AG10803 (cell line): ENCODE results near the gene MARK2.
A peak's percentile ranks its signal among the peaks of the same experiment; 100 is the strongest.

Experiments
- DNase-seq: peaks from one replicate; pipeline ENCODE4 v3.0.0; 2010; ENCODE audit warnings: low read depth
- H3K4me3 ChIP-seq: 2 replicates; pipeline ENCODE4 v1.5.1; 2011; ENCODE audit warnings: mild to moderate bottlenecking, low read length, control low read depth
- TF ChIP-seq, protein P1 (sequence below): conservative IDR thresholded peaks from 2 replicates; pipeline ENCODE4 v1.5.1; 2011; ENCODE audit warnings: mild to moderate bottlenecking, low read length, control low read depth, inconsistent platforms

The MARK2 gene

DNA sequence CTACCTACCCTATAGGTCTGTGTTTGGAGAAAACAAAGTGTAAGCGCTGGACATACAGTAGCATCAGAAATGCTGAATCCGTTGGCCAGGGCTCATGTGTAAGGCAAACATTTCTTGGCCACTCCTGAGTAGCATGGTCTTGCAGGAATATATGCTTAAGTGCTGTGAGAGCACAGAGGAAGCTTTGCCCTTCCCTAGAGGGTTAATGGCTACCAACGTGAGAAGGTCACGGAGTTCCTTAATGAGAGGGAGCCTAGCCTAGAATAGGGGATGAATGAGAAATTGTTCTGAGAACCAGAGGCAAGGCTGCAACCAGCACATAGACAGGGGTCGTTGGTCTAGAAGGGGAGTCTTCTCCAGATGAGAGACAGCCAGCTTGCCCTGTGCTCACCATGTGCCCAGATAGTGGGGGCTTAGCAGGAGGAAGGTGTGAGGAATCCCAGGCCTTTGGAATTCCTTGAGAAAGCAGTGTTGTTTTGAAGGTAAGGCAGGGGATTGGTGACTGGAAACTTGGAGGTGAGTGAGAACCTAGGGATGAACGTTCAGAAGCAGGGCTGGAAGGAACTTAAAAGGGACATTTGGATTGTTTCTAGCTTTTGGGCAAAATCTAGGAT, 48.6 kb downstream of the MARK2 start:
- DNase-seq, result no peak
- TF ChIP-seq, protein P1, sequence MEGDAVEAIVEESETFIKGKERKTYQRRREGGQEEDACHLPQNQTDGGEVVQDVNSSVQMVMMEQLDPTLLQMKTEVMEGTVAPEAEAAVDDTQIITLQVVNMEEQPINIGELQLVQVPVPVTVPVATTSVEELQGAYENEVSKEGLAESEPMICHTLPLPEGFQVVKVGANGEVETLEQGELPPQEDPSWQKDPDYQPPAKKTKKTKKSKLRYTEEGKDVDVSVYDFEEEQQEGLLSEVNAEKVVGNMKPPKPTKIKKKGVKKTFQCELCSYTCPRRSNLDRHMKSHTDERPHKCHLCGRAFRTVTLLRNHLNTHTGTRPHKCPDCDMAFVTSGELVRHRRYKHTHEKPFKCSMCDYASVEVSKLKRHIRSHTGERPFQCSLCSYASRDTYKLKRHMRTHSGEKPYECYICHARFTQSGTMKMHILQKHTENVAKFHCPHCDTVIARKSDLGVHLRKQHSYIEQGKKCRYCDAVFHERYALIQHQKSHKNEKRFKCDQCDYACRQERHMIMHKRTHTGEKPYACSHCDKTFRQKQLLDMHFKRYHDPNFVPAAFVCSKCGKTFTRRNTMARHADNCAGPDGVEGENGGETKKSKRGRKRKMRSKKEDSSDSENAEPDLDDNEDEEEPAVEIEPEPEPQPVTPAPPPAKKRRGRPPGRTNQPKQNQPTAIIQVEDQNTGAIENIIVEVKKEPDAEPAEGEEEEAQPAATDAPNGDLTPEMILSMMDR, result no peak
- H3K4me3 ChIP-seq, result no peak overlapping the region

DNA sequence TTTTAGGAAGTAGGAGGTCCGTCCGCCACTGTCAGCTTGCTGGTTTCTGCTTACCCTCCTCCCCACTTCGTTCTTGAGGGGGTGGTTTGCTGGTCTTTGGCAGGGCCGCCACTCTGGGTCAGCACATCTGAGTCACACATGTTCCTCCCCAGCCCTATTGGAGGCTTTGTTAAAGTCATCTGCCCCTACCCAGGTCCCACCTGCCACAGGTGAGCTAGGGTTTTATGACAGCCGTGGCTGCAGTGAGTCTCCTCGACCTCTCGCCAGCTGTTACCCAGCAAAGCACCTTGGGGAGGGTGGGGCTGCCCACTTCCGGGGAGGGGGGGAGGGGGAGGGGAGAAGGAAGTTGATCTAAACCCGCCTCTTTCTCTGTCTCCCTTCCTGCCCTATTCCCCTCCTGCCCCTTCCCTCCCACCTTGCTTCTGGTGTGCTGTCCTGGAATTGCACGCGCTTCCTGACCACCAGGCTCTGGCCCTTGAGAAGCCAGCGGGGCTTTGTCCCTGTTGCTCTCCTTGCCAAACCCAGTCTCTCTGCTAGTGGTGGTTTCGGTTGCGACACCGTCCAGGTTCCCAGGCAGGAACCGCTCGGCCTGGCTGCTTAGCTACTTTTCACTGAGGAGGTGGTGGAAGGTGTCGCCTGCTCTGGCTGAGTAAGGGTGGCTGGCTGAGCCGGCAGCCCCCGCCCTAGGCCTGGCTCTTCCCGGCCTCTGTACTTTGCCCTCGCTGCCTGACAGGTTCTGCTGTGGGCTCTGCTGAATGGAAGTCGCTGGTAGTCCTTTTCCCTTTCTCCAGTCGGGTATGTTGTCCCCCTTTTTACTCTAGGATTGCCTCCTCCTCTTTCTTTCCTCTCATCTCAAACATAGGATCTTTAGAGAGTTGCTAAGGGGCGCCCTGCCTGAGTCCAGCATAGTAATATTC, 49.5 kb downstream of the MARK2 start:
- peak; percentile 64 for DNase-seq
- peak overlapping the region; percentile 13; the same call in 1 of the 2 replicates for H3K4me3 ChIP-seq
- TF ChIP-seq, protein P1, result no peak

DNA sequence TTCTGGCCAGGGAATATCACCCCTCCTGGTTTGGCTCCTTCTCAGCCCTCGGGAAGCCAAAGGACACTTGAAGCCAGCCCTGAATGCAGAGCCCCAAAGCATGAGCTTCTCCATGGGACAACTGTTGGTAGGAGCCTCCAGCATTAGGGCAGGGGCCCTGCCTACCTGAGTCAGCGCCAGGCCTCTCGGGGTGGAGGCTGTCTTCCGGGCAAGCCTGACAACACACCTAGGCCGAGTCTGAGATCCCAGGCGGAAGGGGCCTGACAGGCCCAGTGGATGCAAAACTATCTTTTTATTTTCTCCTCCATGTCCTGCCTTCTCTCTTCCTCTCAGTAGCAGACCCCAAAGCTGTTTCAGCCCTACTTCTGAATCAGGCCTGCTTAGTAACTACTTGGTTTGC, 50.4 kb downstream of the MARK2 start:
- no peak overlapping the region for H3K4me3 ChIP-seq
- no peak for DNase-seq
- TF ChIP-seq, protein P1, result no peak

DNA sequence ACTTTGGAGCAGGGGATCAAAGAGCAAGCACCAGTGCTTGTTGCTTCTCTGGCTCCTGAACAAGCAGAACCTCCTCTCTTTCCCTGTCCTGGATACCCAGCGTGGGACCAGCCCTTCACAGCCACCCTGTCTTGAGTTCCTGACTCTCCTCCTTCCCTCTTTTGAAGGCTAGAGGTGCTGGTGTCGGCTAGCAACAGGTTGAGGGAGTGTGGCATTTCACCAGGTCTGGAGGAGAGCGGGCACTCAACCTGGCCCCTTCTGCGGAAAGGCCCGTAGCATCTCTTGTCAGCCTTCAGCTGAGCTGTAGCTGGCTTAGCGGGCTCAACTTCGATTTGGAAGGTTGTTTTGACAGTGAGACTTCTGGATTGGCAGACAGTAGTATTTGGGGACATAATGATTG, 51.5 kb downstream of the MARK2 start:
- no peak for DNase-seq
- TF ChIP-seq, protein P1, result no peak
- no peak overlapping the region for H3K4me3 ChIP-seq

DNA sequence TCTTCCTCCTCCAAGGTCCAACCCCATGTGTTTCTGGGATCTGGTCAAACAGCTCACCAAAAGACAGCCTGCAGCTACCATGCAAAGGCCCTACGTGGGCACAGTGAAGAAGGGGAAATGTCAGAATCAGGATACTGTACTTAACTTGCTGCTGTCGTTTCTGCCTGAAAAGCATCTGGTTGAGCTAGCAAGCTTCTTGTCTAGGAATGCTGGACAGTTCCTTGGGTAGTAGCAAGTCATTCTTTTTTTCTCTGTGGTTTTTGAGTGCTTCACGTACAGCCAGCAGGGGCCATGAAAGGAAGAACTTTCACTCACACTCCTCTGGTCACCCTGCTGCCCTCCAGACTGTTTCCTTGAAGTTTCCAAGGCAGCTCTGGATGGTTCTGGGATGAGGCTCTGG, 53.3 kb downstream of the MARK2 start:
- DNase-seq, result peak; percentile 53

DNA sequence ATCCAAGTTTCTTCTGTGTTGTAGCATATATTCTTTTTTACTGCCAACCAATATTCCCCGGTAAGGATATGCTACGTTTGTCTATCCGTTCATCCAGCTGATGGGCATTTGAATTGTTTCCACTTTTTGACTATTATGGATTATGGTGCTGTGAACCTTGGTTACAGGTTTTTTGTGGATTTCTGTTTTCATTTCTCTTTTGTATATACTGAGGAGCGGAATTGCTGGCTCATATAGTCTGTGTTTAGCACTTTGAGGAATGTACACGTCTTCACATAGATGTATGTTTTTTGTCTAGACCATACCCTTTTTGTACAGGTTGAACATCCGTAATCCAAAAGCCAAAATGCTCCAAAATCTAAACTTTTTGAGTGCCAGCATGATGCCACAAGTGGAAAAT, 54.4 kb downstream of the MARK2 start:
- TF ChIP-seq, protein P1, result no peak
- H3K4me3 ChIP-seq, result no peak overlapping the region

More for the DNA sequence above, 53.3 kb downstream of the MARK2 start:
- TF ChIP-seq, protein P1, result no peak; the same call in 1 of the 2 replicates
- H3K4me3 ChIP-seq, result no peak overlapping the region

DNA sequence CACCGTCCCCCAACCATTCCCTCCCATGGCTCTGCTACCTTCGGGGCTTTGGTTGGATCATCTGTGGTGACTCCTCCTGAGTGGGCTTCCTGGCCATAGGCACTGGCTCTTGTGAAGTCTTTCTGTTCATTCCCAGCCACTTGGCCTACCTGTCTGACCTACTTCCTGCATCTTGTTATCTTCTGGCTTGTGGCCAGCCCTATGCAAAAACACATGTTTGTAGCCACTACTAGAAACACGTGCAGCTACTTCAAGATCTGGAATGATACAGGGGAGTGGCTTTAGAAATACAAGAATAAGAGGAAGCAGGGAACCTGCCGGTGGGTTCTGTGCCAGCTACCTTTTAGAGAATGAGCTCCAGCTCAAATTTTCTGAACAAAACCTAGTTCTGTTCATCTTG, 57.2 kb downstream of the MARK2 start:
- DNase-seq, result no peak
- TF ChIP-seq, protein P1, result no peak

More for the DNA sequence above, 54.4 kb downstream of the MARK2 start:
- DNase-seq, result no peak

More for the DNA sequence above, 57.2 kb downstream of the MARK2 start:
- no peak overlapping the region for H3K4me3 ChIP-seq
